HepG2 (cell line): ENCODE results near the gene KIF1C. TPM values are rescaled to one million over a fixed set of nuclear protein-coding genes. Genes with fewer than 3 reads are reported as not detected.

Experiments used
- ARNT ChIP-seq: fragments of 450-650 bp; IDR thresholded peaks from 2 replicates; pipeline ENCODE4 v1.6.1; 2017
- KDM4B ChIP-seq: sonication (generic); formaldehyde crosslinking; IDR thresholded peaks from 2 replicates; pipeline ENCODE4 v1.4.0; 2020; ENCODE audit warnings: missing genetic modification reagents
- MAFG ChIP-seq: sonication (generic); formaldehyde crosslinking; IDR thresholded peaks from 2 replicates; pipeline ENCODE4 v1.5.1; 2020; ENCODE audit warnings: mild to moderate bottlenecking, missing genetic modification reagents
- MBNL3 ChIP-seq: fragments of 250-450 bp; sonication (Bioruptor Pico); conservative IDR thresholded peaks from 2 replicates; pipeline ENCODE4 v1.8.0; 2022; ENCODE audit warnings: mild to moderate bottlenecking, inconsistent platforms
- PAXIP1 ChIP-seq: sonication (generic); formaldehyde crosslinking; conservative IDR thresholded peaks from 2 replicates; pipeline ENCODE4 v1.4.0; 2020; ENCODE audit warnings: mild to moderate bottlenecking, missing genetic modification reagents, moderate library complexity
- POLR2AphosphoS5 ChIP-seq: IDR thresholded peaks from 2 replicates; pipeline ENCODE4 v1.6.1; 2012; ENCODE audit warnings: low read depth, low read length
- REL ChIP-seq: sonication (generic); formaldehyde crosslinking; conservative IDR thresholded peaks from 2 replicates; pipeline ENCODE4 v1.8.0; 2022; ENCODE audit warnings: mild to moderate bottlenecking, missing genetic modification reagents, moderate library complexity
- SMYD3 ChIP-seq: sonication (generic); formaldehyde crosslinking; IDR thresholded peaks from 2 replicates; pipeline ENCODE4 v1.8.1; 2023; ENCODE audit warnings: mild to moderate bottlenecking, missing genetic modification reagents
- SUZ12 ChIP-seq: fragments of 150-350 bp; IDR thresholded peaks from 2 replicates; pipeline ENCODE4 v1.6.1; 2014; ENCODE audit warnings: low read depth, low read length
- TIGD3 ChIP-seq: sonication (generic); formaldehyde crosslinking; IDR thresholded peaks from 2 replicates; pipeline ENCODE4 v1.5.1; 2020; ENCODE audit warnings: mild to moderate bottlenecking, missing genetic modification reagents, borderline replicate concordance
- ZBTB44 ChIP-seq: sonication (generic); formaldehyde crosslinking; IDR thresholded peaks from 2 replicates; pipeline ENCODE4 v1.4.0; 2020; ENCODE audit warnings: missing genetic modification reagents
- ZFAT ChIP-seq: sonication (generic); formaldehyde crosslinking; conservative IDR thresholded peaks from 2 replicates; pipeline ENCODE4 v1.8.1; 2023; ENCODE audit warnings: missing genetic modification reagents, inconsistent platforms
- ZFP36L1 ChIP-seq: sonication (generic); formaldehyde crosslinking; IDR thresholded peaks from 2 replicates; pipeline ENCODE4 v1.8.0; 2022; ENCODE audit warnings: mild to moderate bottlenecking, missing genetic modification reagents, moderate library complexity
- ZMAT5 ChIP-seq: sonication (generic); formaldehyde crosslinking; IDR thresholded peaks from 2 replicates; pipeline ENCODE4 v1.5.0; 2020; ENCODE audit warnings: mild to moderate bottlenecking, low read depth, missing genetic modification reagents, borderline replicate concordance
- ZNF12 ChIP-seq: sonication (generic); formaldehyde crosslinking; IDR thresholded peaks from 2 replicates; pipeline ENCODE4 v1.5.0; 2020; ENCODE audit warnings: missing genetic modification reagents
- ZNF605 ChIP-seq: sonication (generic); formaldehyde crosslinking; IDR thresholded peaks from 2 replicates; pipeline ENCODE4 v1.8.0; 2022; ENCODE audit warnings: mild to moderate bottlenecking, missing genetic modification reagents
- ZNF737 ChIP-seq: sonication (generic); formaldehyde crosslinking; IDR thresholded peaks from 2 replicates; pipeline ENCODE4 v1.5.0; 2020; ENCODE audit warnings: missing genetic modification reagents, mild to moderate bottlenecking, borderline replicate concordance
- ZNF749 ChIP-seq: sonication (generic); formaldehyde crosslinking; IDR thresholded peaks from 2 replicates; pipeline ENCODE4 v1.8.0; 2022; ENCODE audit warnings: mild to moderate bottlenecking, missing genetic modification reagents, moderate library complexity, borderline replicate concordance
- ZNF784 ChIP-seq: sonication (generic); formaldehyde crosslinking; IDR thresholded peaks from 2 replicates; pipeline ENCODE4 v1.5.1; 2020; ENCODE audit warnings: missing genetic modification reagents, mild to moderate bottlenecking, borderline replicate concordance
- ZNF883 ChIP-seq: sonication (generic); formaldehyde crosslinking; IDR thresholded peaks from 2 replicates; pipeline ENCODE4 v1.5.1; 2020; ENCODE audit warnings: mild to moderate bottlenecking, missing genetic modification reagents; ENCODE audit errors: not compliant biosample characterization
- ZUFSP ChIP-seq: sonication (generic); formaldehyde crosslinking; IDR thresholded peaks from 2 replicates; pipeline ENCODE4 v1.9.0; 2021; ENCODE audit warnings: missing genetic modification reagents, mild to moderate bottlenecking, borderline replicate concordance
- polyA plus RNA-seq, 8 experiments: library from polyadenylated mRNA; depleted of rRNA in 3 of 8; stranded (reverse) in 7 of 8; unstranded in 1 of 8; fragments of >200 nt; fragmentation: Illumina TruSeq in 4 of 8; extraction: Trizol in 4 of 8; gene quantifications; 2 replicates each; pipeline versions ENCODE4 v1.2.1 to v1.2.3, GENCODE V29; 2011 to 2016; ENCODE audit warnings: low read depth in 4 of 8, missing spikeins in 1 of 8, mixed read lengths in 1 of 8; ENCODE audit not compliant: insufficient read depth in 1 of 8
- total RNA-seq, 5 experiments: library from RNA; depleted of rRNA; stranded (reverse); fragments of >200 nt; fragmentation: Illumina TruSeq; extraction: Trizol; gene quantifications; 2 replicates each; pipeline ENCODE4 v1.2.3, GENCODE V29; 2016; ENCODE audit warnings: low read depth in 1 of 5

The KIF1C gene
- total and polyA plus RNA-seq, 2 of the 13 experiments (the other 11 are each of a cell fraction or from before 2014, with no cell fraction given) = 70.0 to 104 TPM

GRCh38 chr17:4969551-4970173 lies 28.1 kb upstream of the KIF1C start (continued):
- TF ChIP-seq ZBTB44 (CRISPR knock-in tag) (no peak), MAFG (no peak), SUZ12 (no peak), SMYD3 (no peak), MBNL3 (no peak), ZUFSP (no peak), ZNF12 (CRISPR knock-in tag) (no peak), ZMAT5 (CRISPR knock-in tag) (no peak), ZNF784 (CRISPR knock-in tag) (no peak), KDM4B (no peak), PAXIP1 (CRISPR knock-in tag) (peak; percentile 28; the same call in 1 of the 2 replicates), TIGD3 (no peak), ZFP36L1 (CRISPR knock-in tag) (no peak; the same call in 1 of the 2 replicates), REL (no peak), ZNF749 (no peak), ZNF605 (no peak), ZNF737 (CRISPR knock-in tag) (no peak), ZFAT (CRISPR knock-in tag) (no peak), ARNT (no peak), ZNF883 (CRISPR knock-in tag) (no peak), POLR2AphosphoS5 (peak; percentile 42; the same call in 1 of the 2 replicates)
